ENCODE results near the gene PRKCZ.

DNA sequence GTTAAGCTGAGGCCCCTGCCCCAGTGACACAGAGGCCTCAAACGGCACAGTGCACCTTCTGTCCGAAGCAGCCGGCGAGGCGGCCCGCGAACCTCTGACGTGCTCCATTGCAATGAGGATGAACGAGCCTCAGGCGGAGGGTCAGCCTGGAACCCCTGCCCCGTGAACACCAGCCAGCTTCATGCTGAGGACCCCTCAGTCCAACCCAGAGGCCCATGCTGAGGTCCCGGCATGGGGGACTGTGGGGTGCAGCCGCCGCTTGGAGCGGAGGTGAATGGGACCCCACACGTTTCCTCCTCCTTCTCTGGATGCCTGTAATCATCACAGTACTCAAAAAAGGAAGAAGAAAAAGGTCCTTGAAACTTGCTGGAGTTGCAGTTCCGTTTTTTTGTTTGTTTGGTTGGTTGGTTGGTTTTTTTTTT, 62.1 kb downstream of the PRKCZ start:
- no peak for TF ChIP-seq POLR2A (IDR thresholded peaks at IDR 0.05)
- TF ChIP-seq, protein P1, sequence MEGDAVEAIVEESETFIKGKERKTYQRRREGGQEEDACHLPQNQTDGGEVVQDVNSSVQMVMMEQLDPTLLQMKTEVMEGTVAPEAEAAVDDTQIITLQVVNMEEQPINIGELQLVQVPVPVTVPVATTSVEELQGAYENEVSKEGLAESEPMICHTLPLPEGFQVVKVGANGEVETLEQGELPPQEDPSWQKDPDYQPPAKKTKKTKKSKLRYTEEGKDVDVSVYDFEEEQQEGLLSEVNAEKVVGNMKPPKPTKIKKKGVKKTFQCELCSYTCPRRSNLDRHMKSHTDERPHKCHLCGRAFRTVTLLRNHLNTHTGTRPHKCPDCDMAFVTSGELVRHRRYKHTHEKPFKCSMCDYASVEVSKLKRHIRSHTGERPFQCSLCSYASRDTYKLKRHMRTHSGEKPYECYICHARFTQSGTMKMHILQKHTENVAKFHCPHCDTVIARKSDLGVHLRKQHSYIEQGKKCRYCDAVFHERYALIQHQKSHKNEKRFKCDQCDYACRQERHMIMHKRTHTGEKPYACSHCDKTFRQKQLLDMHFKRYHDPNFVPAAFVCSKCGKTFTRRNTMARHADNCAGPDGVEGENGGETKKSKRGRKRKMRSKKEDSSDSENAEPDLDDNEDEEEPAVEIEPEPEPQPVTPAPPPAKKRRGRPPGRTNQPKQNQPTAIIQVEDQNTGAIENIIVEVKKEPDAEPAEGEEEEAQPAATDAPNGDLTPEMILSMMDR (IDR thresholded peaks at IDR 0.05): no peak

Measured in uterus (tissue), 2 donors.